ENCODE results near the gene TSPEAR. TPM values are rescaled to one million over a fixed set of nuclear protein-coding genes. Genes with fewer than 3 reads are reported as not detected.

TSPEAR gene
- total RNA-seq, 4 donors from 2014 or later = 0.21 to 1.3 (median 0.69) TPM

- Histone ChIP-seq H3K9me3 (no peaks in the 10 kb centered on the region), H3K36me3 (no peaks in the 10 kb centered on the region), H3K27ac (no peak overlapping the region), H3K4me1 (no peaks in the 10 kb centered on the region), H3K27me3 (no peaks in the 10 kb centered on the region), H3K4me3 (replicated peaks in 1 of 3) (no peak overlapping the region)
- intact Hi-C loops (cut with DNase I) = no loop called here
- no peak for DNase-seq
- TF ChIP-seq, protein P1, sequence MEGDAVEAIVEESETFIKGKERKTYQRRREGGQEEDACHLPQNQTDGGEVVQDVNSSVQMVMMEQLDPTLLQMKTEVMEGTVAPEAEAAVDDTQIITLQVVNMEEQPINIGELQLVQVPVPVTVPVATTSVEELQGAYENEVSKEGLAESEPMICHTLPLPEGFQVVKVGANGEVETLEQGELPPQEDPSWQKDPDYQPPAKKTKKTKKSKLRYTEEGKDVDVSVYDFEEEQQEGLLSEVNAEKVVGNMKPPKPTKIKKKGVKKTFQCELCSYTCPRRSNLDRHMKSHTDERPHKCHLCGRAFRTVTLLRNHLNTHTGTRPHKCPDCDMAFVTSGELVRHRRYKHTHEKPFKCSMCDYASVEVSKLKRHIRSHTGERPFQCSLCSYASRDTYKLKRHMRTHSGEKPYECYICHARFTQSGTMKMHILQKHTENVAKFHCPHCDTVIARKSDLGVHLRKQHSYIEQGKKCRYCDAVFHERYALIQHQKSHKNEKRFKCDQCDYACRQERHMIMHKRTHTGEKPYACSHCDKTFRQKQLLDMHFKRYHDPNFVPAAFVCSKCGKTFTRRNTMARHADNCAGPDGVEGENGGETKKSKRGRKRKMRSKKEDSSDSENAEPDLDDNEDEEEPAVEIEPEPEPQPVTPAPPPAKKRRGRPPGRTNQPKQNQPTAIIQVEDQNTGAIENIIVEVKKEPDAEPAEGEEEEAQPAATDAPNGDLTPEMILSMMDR (IDR thresholded peaks at IDR 0.05) = no peak
- no peak for TF ChIP-seq POLR2A (IDR thresholded peaks at IDR 0.05)
- WGBS, 2 donors = 88 to 89% methylated on average over 7 to 8 of the region's 10 CpGs
Observed at GRCh38 chr21:44626262-44626661, 85.1 kb downstream of the TSPEAR start.

DNA sequence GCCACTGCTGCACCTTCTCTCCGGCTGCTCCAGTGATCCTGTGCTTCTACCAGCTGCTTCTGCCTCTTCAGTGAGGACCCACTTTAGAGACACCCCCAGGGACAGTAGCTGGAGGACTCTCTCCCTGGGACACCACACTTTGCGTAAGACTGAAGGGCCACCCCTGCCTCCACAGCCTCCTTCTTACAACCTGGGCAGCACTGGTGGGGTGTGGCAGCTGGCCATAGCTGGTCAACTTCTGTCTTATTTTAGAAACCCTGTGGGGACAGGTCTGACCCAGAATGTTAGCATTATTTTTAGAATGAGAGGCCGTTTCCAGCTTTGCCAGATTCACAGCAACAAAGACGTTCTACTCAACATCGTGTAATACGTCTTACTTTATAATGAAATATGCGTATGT lies 85.6 kb downstream of the TSPEAR start:
- intact Hi-C loops (cut with DNase I) = no loop called here
- Histone ChIP-seq H3K9me3 (no peaks in the 10 kb centered on the region), H3K36me3 (no peaks in the 10 kb centered on the region), H3K4me1 (no peaks in the 10 kb centered on the region), H3K4me3 (replicated peaks in 1 of 3) (no peak overlapping the region), H3K27ac (no peak overlapping the region), H3K27me3 (no peaks in the 10 kb centered on the region)
- 90% methylated on average over 6 to 7 of the region's 7 CpGs for WGBS, 2 donors
- no peak for DNase-seq
- TF ChIP-seq, protein P1 (IDR thresholded peaks at IDR 0.05) = no peak
- no peak for TF ChIP-seq POLR2A (IDR thresholded peaks at IDR 0.05)

GRCh38 chr21:44623575-44623974 lies 87.8 kb downstream of the TSPEAR start:
- TF ChIP-seq POLR2A (IDR thresholded peaks at IDR 0.05) = no peak
- TF ChIP-seq, protein P1 (IDR thresholded peaks at IDR 0.05) = no peak
- Histone ChIP-seq H3K27ac (no peak overlapping the region), H3K36me3 (no peaks in the 10 kb centered on the region), H3K4me3 (replicated peaks in 1 of 3) (no peak overlapping the region), H3K9me3 (no peaks in the 10 kb centered on the region), H3K4me1 (no peaks in the 10 kb centered on the region), H3K27me3 (no peaks in the 10 kb centered on the region)
- intact Hi-C loops (cut with DNase I) = no loop called here
- no peak for DNase-seq

GRCh38 chr21:44619886-44620285 lies 91.5 kb downstream of the TSPEAR start:
- WGBS, 2 donors = 88 to 91% methylated on average over 6 of the region's 6 CpGs
- Histone ChIP-seq H3K4me3 (replicated peaks in 1 of 3) (no peak overlapping the region), H3K9me3 (no peaks in the 10 kb centered on the region), H3K36me3 (no peaks in the 10 kb centered on the region), H3K4me1 (no peaks in the 10 kb centered on the region), H3K27me3 (no peaks in the 10 kb centered on the region), H3K27ac (no peak overlapping the region)
- TF ChIP-seq POLR2A (IDR thresholded peaks at IDR 0.05) = no peak
- TF ChIP-seq, protein P1 (IDR thresholded peaks at IDR 0.05) = no peak
- intact Hi-C loops (cut with DNase I) = no loop called here
- DNase-seq = no peak

DNA sequence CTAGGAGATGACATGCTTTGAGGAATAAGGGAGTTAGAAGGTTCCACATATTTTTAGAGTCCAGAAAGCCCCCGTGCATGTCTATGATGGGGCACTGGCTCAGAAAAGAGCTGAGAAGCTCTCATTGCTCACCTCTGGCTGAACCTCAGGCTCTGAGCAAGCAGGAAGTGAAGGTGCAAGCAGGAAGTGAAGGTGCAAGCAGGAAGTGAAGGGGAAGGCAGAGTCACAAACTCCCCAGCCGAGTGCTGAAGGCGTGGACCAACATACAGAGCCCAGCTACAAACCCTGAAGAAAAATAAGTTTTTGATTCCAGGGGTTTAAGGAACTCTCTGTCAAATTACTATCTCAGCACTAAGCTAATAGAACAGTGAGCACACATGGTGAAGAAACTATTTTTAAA lies 92.5 kb downstream of the TSPEAR start:
- WGBS, 2 donors = 72 to 76% methylated on average over 3 of the region's 3 CpGs
- Histone ChIP-seq H3K9me3 (no peaks in the 10 kb centered on the region), H3K36me3 (no peaks in the 10 kb centered on the region), H3K27me3 (no peaks in the 10 kb centered on the region), H3K27ac (no peak overlapping the region), H3K4me3 (replicated peaks in 1 of 3) (no peak overlapping the region), H3K4me1 (no peaks in the 10 kb centered on the region)
- no peak for DNase-seq
- TF ChIP-seq POLR2A (IDR thresholded peaks at IDR 0.05) = no peak
- TF ChIP-seq, protein P1 (IDR thresholded peaks at IDR 0.05) = no peak
- intact Hi-C loops (cut with DNase I) = no loop called here

Measured in thyroid gland (tissue), 4 donors.